Measurements from ENCODE around the gene FBXW8. TPM values are rescaled to one million over a fixed set of nuclear protein-coding genes. Genes with fewer than 3 reads are reported as not detected.

The FBXW8 gene
- 6.6 and 13.1 TPM in 2 replicates for total RNA-seq

DNA sequence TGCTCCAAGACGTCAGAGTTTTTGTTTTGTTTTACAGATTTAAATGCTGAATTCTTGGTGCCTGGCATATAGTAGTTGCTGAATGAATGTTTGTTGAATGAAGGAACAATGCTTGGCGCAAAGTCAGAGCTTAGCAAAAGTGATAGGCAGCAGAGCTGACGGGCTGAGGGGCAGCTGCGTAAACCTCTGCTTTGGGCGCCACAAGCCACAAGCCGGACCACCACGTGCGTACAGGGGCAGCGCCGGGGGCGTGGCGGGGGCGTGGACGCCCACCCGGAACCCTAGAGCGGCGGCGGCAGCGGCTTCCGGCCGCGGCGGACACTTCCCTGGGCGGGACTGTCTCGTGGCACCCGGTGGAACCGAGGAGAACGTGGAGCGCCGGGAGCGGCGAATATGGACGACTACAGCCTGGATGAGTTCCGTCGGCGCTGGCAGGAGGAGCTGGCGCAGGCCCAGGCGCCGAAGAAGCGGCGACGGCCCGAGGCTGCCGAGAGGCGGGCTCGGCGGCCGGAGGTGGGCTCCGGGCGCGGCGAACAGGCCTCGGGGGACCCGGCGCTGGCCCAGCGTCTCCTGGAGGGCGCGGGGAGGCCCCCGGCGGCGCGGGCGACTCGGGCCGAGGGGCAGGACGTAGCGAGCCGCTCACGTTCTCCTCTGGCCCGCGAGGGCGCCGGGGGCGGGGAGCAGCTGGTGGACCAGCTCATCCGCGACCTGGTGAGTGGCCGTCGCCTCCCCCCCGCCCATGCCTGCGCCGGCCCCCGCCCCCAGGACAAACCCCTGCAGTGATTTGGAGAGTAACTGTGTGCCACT, at the start of gene FBXW8:
TSS of gene FBXW8 (plus strand) at position 306 of the 807 bp plus-strand sequence. CDS start at position 394, 88 bp downstream.

DNA sequence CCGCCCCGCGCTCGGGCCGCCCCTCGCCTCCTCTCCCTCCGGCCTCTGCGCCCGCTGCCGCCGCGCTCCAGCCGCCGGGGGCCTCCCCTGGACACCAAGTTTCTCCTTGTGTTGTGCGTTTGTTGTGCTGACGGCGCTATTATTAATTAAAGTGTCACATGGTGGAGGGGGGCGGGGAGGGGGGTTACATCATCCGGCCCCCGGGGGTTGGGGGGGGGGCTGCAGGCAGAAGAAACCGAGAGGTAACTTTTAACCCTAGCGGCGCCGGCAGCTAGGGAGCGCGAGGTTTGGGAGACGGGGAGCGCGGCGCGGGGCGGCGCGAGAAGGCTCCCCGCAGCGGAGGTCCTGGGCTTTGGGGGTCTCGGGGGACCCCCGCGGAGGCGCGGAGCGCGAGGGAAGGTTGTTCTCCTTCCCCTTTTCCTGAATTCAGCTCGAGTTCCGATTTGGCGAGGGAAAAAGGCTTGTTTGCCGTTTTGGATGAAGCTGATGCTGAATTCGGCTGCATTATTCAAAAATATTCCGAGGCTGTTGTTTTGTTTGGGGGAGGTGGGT, 29.3 kb upstream of the FBXW8 start, which contains the start of gene HRK:
TSS of gene HRK (minus strand) at position 117 of the 552 bp plus-strand sequence. CDS start 134 bp downstream, outside the sequence.

Other genes with a start within 250 kb of the FBXW8 start
- 25.9 and 27.6 TPM in 2 replicates for gene SPRING1, start 172.9 kb upstream of the FBXW8 start, total RNA-seq
- 0.31 and 0.34 TPM in 2 replicates for gene RNFT2, start 172.6 kb upstream of the FBXW8 start, total RNA-seq
- gene HRK, start 29.5 kb upstream of the FBXW8 start, total RNA-seq = not detected in 2 replicates
- not detected in 2 replicates for gene TESC, start 188.5 kb downstream of the FBXW8 start, total RNA-seq

All from hair follicular keratinocyte (primary cell).